Measurements from ENCODE around the gene MOB1B.
"Not testable (repeated sequence)": the region's sequence is repeated elsewhere in the genome, so short reads cannot be mapped to it uniquely, and the experiment has no call there.

GRCh38 chr4:71032106-71032505, 129.9 kb downstream of the MOB1B start:
- not testable (repeated sequence) for TF ChIP-seq EP300, POLR2A, CTCF (IDR thresholded peaks at IDR 0.05)
